LHCN-M2 (cell line): ENCODE data around the gene GALNT7. TPM values are rescaled to one million over a fixed set of nuclear protein-coding genes. Genes with fewer than 3 reads are reported as not detected.
"Not testable (repeated sequence)": the region's sequence is repeated elsewhere in the genome, so short reads cannot be mapped to it uniquely, and the experiment has no call there.

Experiments
- DNase-seq: peaks from one replicate; pipeline ENCODE4 v3.0.0-alpha.2; 2012; ENCODE audit warnings: low read depth
- polyA plus RNA-seq: library from polyadenylated mRNA; unstranded; fragments of >200 nt; gene quantifications from one replicate; pipeline ENCODE4 v1.2.1, GENCODE V29; 2012; ENCODE audit warnings: missing spikeins
- total RNA-seq: library from RNA; depleted of rRNA; stranded (reverse); fragments of >200 nt; gene quantifications from 2 replicates; pipeline ENCODE4 v1.2.3, GENCODE V29; 2014; rRNA removed

The GALNT7 gene
- 94.9 and 119 TPM in 2 replicates for total RNA-seq
- polyA plus RNA-seq: 25.7 TPM

- peak; percentile 70 for DNase-seq
Measured at GRCh38 chr4:173168396-173169177, at the start of gene GALNT7. GALNT7 (plus strand) TSS chr4:173168811; CDS start chr4:173168836, 25 bp downstream.

- not testable (repeated sequence) for DNase-seq
Measured at GRCh38 chr4:173118819-173119218, 49.8 kb upstream of the GALNT7 start.

GRCh38 chr4:173119818-173120217 lies 48.8 kb upstream of the GALNT7 start:
- no peak for DNase-seq

- DNase-seq: peak; percentile 74
Measured at GRCh38 chr4:173121076-173121561, 47.5 kb upstream of the GALNT7 start.

GRCh38 chr4:173124209-173124865 lies 44.3 kb upstream of the GALNT7 start:
- no peak for DNase-seq

GRCh38 chr4:173125216-173125812 lies 43.3 kb upstream of the GALNT7 start:
- DNase-seq: no peak

GRCh38 chr4:173128199-173128890 lies 40.3 kb upstream of the GALNT7 start:
- no peak for DNase-seq

- DNase-seq: no peak
Measured at GRCh38 chr4:173130687-173131086, 37.9 kb upstream of the GALNT7 start.

GRCh38 chr4:173134426-173134825 lies 34.2 kb upstream of the GALNT7 start:
- DNase-seq: no peak

- DNase-seq: peak; percentile 64
Measured at GRCh38 chr4:173135241-173135847, 33.3 kb upstream of the GALNT7 start.

- peak; percentile 19 for DNase-seq
Measured at GRCh38 chr4:173138624-173139023, 30.0 kb upstream of the GALNT7 start.

GRCh38 chr4:173139561-173139960 lies 29.1 kb upstream of the GALNT7 start:
- DNase-seq: no peak

- DNase-seq: peak; percentile 66
Measured at GRCh38 chr4:173145131-173145530, 23.5 kb upstream of the GALNT7 start.

- DNase-seq: no peak
Measured at GRCh38 chr4:173146456-173146855, 22.2 kb upstream of the GALNT7 start.

GRCh38 chr4:173151496-173151895 lies 17.1 kb upstream of the GALNT7 start:
- no peak for DNase-seq

GRCh38 chr4:173152104-173152503 lies 16.5 kb upstream of the GALNT7 start:
- DNase-seq: no peak

GRCh38 chr4:173153445-173153844 lies 15.2 kb upstream of the GALNT7 start:
- no peak for DNase-seq

GRCh38 chr4:173159791-173160190 lies 8.8 kb upstream of the GALNT7 start:
- DNase-seq: no peak

GRCh38 chr4:173160871-173161270 lies 7.7 kb upstream of the GALNT7 start:
- no peak for DNase-seq

- DNase-seq: no peak
Measured at GRCh38 chr4:173161311-173161710, 7.3 kb upstream of the GALNT7 start.

GRCh38 chr4:173165706-173166105 lies 2.9 kb upstream of the GALNT7 start:
- no peak for DNase-seq
